GM12892 (cell line): ENCODE measurements around the gene CYBRD1.

Experiments
- POLR2A ChIP-seq: IDR thresholded peaks from 2 replicates; pipeline ENCODE4 v1.6.1; 2011; ENCODE audit warnings: low read depth, low read length, control low read depth
- POLR2AphosphoS5 ChIP-seq: IDR thresholded peaks from 2 replicates; pipeline ENCODE4 v1.6.1; 2011; ENCODE audit warnings: low read depth, low read length, control low read depth
- TAF1 ChIP-seq: IDR thresholded peaks from 2 replicates; pipeline ENCODE4 v1.6.1; 2011; ENCODE audit warnings: low read depth, mild to moderate bottlenecking, control low read depth, low read length, borderline replicate concordance

- TF ChIP-seq POLR2A = no peak
- TF ChIP-seq TAF1 = no peak
- no peak for TF ChIP-seq POLR2AphosphoS5
These were observed 41.4 kb upstream of the CYBRD1 start for GRCh38 chr2:171480908-171481307.
